ENCODE measurements around the gene ABTB2.

- TF ChIP-seq EZH2phosphoT487 (IDR thresholded peaks at IDR 0.05; ENCODE audit: insufficient read depth, low read depth) (no peak), EZH2 (IDR thresholded peaks at IDR 0.05; ENCODE audit: insufficient read depth, poor library complexity, severe bottlenecking) (no peak)
Measured at GRCh38 chr11:34331329-34331728, 26.5 kb downstream of the ABTB2 start.

Measured in GM23248 (cell line).